IMR-90 (cell line): ENCODE measurements around the gene PTMS. TPM values are rescaled to one million over a fixed set of nuclear protein-coding genes. Genes with fewer than 3 reads are reported as not detected.

Experiments
- ATAC-seq: fragments of 200-7000 bp; cut with Tn5 transposase; 2 replicates; pipeline ENCODE4 v1.9.1; 2020; ENCODE audit warnings: low read depth, mild to moderate bottlenecking, moderate library complexity
- BruUV-seq: library from RNA; stranded (reverse); fragments of 400-500 nt; replicated peaks from 2 replicates; lab custom pipeline; 2021; lab: Mats Ljungman, UMichigan
- CTCF ChIA-PET: fragments of 300-600 bp; formaldehyde crosslinking; extraction: SDS; loops from one replicate; lab custom pipeline; 2021; ENCODE audit warnings: antibody characterized with exemption; lab: Yijun Ruan, JAX
- POLR2A ChIA-PET: fragments of 300-600 bp; sonication (Branson Sonifier 250); formaldehyde crosslinking; loops from one replicate; lab custom pipeline; 2022; ENCODE audit warnings: antibody characterized with exemption; ENCODE audit not compliant: unreplicated experiment; lab: Charles Lee
- DNase-seq: peaks from one replicate; pipeline ENCODE4 v3.0.0; 2013
- H2AFZ ChIP-seq: replicated peaks from 2 replicates; pipeline ENCODE3; 2013; ENCODE audit warnings: low read length, mild to moderate bottlenecking; ENCODE audit not compliant: poor library complexity
- H2AK5ac ChIP-seq: 2 replicates; pipeline ENCODE4 v1.6.1; 2013; ENCODE audit warnings: low read depth, low read length, inconsistent platforms
- H2AK9ac ChIP-seq: replicated peaks from 2 replicates; pipeline ENCODE3; 2013; ENCODE audit warnings: mild to moderate bottlenecking, low read depth, low read length, moderate library complexity; ENCODE audit not compliant: poor library complexity
- H2BK120ac ChIP-seq: 2 replicates; pipeline ENCODE4 v1.6.1; 2013; ENCODE audit warnings: low read depth, low read length, inconsistent platforms
- H2BK15ac ChIP-seq: 3 replicates; pipeline ENCODE4 v1.6.1; 2013; ENCODE audit warnings: low read depth, low read length, inconsistent platforms
- H2BK20ac ChIP-seq: 2 replicates; pipeline ENCODE4 v1.6.1; 2013; ENCODE audit warnings: low read depth, mild to moderate bottlenecking, inconsistent platforms, low read length, moderate library complexity
- H2BK5ac ChIP-seq: 2 replicates; pipeline ENCODE4 v1.6.1; 2013; ENCODE audit warnings: mild to moderate bottlenecking, low read depth, low read length, inconsistent platforms; ENCODE audit not compliant: poor library complexity, severe bottlenecking
- H3K14ac ChIP-seq: replicated peaks from 2 replicates; pipeline ENCODE4 v1.6.1; 2013; ENCODE audit warnings: low read depth, low read length, inconsistent platforms
- H3K18ac ChIP-seq: 2 replicates; pipeline ENCODE4 v1.6.1; 2013; ENCODE audit warnings: low read depth, low read length, control low read depth
- H3K23ac ChIP-seq: 2 replicates; pipeline ENCODE4 v1.6.1; 2013; ENCODE audit warnings: low read depth, low read length, inconsistent platforms
- H3K27ac ChIP-seq: 2 replicates; pipeline ENCODE4 v1.5.1; 2013; ENCODE audit warnings: mild to moderate bottlenecking, control low read depth, low read length; ENCODE audit not compliant: insufficient read depth
- H3K27me3 ChIP-seq: 2 replicates; pipeline ENCODE4 v1.6.1; 2013; ENCODE audit warnings: low read length; ENCODE audit not compliant: control insufficient read depth, insufficient read depth
- H3K36me3 ChIP-seq: 2 replicates; pipeline ENCODE4 v1.6.1; 2013; ENCODE audit warnings: low read length, mixed read lengths; ENCODE audit not compliant: control insufficient read depth, insufficient read depth
- H3K4ac ChIP-seq: 2 replicates; pipeline ENCODE4 v1.6.1; 2013; ENCODE audit warnings: low read depth, low read length, inconsistent platforms
- H3K4me1 ChIP-seq: 2 replicates; pipeline ENCODE4 v1.6.1; 2013; ENCODE audit warnings: low read length, mixed read lengths; ENCODE audit not compliant: control insufficient read depth, insufficient read depth
- H3K4me2 ChIP-seq: 2 replicates; pipeline ENCODE4 v1.6.1; 2013; ENCODE audit warnings: low read depth, mild to moderate bottlenecking, control low read depth, low read length, moderate library complexity
- H3K4me3 ChIP-seq: 2 replicates; pipeline ENCODE4 v1.5.1; 2013; ENCODE audit warnings: low read depth, mild to moderate bottlenecking, control low read depth, low read length, moderate library complexity; ENCODE audit not compliant: insufficient read depth
- H3K56ac ChIP-seq: 2 replicates; pipeline ENCODE4 v1.6.1; 2013; ENCODE audit warnings: low read length, inconsistent platforms; ENCODE audit not compliant: insufficient read depth; ENCODE audit errors: extremely low read depth
- H3K79me1 ChIP-seq, 2 experiments: 2 replicates each; pipeline ENCODE4 v1.6.1; 2013; ENCODE audit warnings: low read length in 2 of 2, inconsistent platforms in 1 of 2, low read depth in 1 of 2
- H3K9ac ChIP-seq: 2 replicates; pipeline ENCODE4 v1.6.1; 2013; ENCODE audit warnings: low read depth, low read length, control low read depth
- H3K9me1 ChIP-seq: 2 replicates; pipeline ENCODE4 v1.6.1; 2013; ENCODE audit warnings: low read length, inconsistent platforms; ENCODE audit not compliant: insufficient read depth
- H3K9me3 ChIP-seq: 2 replicates; pipeline ENCODE4 v1.6.1; 2013; ENCODE audit warnings: low read length; ENCODE audit not compliant: control insufficient read depth, insufficient read depth
- H4K20me1 ChIP-seq: 2 replicates; pipeline ENCODE4 v1.6.1; 2013; ENCODE audit warnings: low read length, inconsistent platforms; ENCODE audit not compliant: insufficient read depth
- H4K5ac ChIP-seq: 2 replicates; pipeline ENCODE4 v1.6.1; 2013; ENCODE audit warnings: mild to moderate bottlenecking, low read depth, low read length, control low read depth
- H4K8ac ChIP-seq, 2 experiments: 2 replicates each; pipeline ENCODE4 v1.6.1; 2013; ENCODE audit warnings: low read depth in 2 of 2, low read length in 2 of 2, control low read depth in 1 of 2, inconsistent platforms in 1 of 2
- H4K91ac ChIP-seq: 2 replicates; pipeline ENCODE4 v1.6.1; 2013; ENCODE audit warnings: low read depth, low read length, inconsistent platforms; ENCODE audit not compliant: insufficient read depth
- BHLHE40 ChIP-seq: fragments of 150-350 bp; IDR thresholded peaks from 2 replicates; pipeline ENCODE4 v1.6.1; 2016; ENCODE audit warnings: mild to moderate bottlenecking, low read depth, low read length
- CHD1 ChIP-seq: IDR thresholded peaks from 2 replicates; pipeline ENCODE4 v1.6.1; 2012; ENCODE audit warnings: low read depth, low read length, improper control_type of control experiment
- POLR2A ChIP-seq: IDR thresholded peaks from 2 replicates; pipeline ENCODE4 v1.6.1; 2012; ENCODE audit warnings: mild to moderate bottlenecking, low read depth, low read length
- RAD21 ChIP-seq: IDR thresholded peaks from 2 replicates; pipeline ENCODE4 v1.6.1; 2012; ENCODE audit warnings: low read length, improper control_type of control experiment
- WGBS, 2 experiments: methylation state at CpG; one replicate each; pipeline versions ENCODE4 v1.1.5 to v1.1.7; 2013; ENCODE audit warnings: missing lambda C conversion rate in 2 of 2; ENCODE audit not compliant: insufficient read length in 1 of 2; ENCODE audit errors: extremely low coverage in 2 of 2; 5-methylcytosine and 5-hydroxymethylcytosine counted together
- dilution Hi-C: fragments of 300-500 bp; cut with HindIII; formaldehyde crosslinking; loops from one replicate; pipeline ENCODE4 v1.14.3; 2018; ENCODE audit warnings: low sequenced_read_pairs; ENCODE audit not compliant: unreplicated experiment
- in situ Hi-C: fragments of 300-500 bp; cut with MboI; formaldehyde crosslinking; loops from 3 replicates; pipeline ENCODE4 v1.14.3; 2019; ENCODE audit warnings: low sequenced_read_pairs, inconsistent platforms, mixed read lengths
- intact Hi-C: fragments of 100-400 bp; cut with micrococcal nuclease; formaldehyde crosslinking; loops from 2 replicates; pipeline ENCODE4 v1.10.0; 2022
- polyA plus RNA-seq, 3 experiments: library from polyadenylated mRNA; depleted of rRNA; stranded (reverse); fragments of >200 nt; gene quantifications; 2 replicates each; pipeline ENCODE4 v1.2.3, GENCODE V29; 2012; ENCODE audit warnings: low replicate concordance in 1 of 3
- total RNA-seq: library from RNA; depleted of rRNA; stranded (reverse); fragments of >200 nt; gene quantifications from 2 replicates; pipeline ENCODE4 v1.2.3, GENCODE V29; 2012
- TF ChIP-seq, protein P1 (sequence below): conservative IDR thresholded peaks from 2 replicates; pipeline ENCODE4 v1.5.1; 2012; ENCODE audit warnings: mild to moderate bottlenecking, low read depth, low read length, improper control_type of control experiment

The PTMS gene
- total and polyA plus RNA-seq, 2 of the 4 experiments (the other 2 are of a cell fraction): 17.2 to 275 TPM

- no peak for TF ChIP-seq CHD1
Observed at GRCh38 chr12:6772726-6773589, 6.8 kb downstream of the PTMS start (continued).

DNA sequence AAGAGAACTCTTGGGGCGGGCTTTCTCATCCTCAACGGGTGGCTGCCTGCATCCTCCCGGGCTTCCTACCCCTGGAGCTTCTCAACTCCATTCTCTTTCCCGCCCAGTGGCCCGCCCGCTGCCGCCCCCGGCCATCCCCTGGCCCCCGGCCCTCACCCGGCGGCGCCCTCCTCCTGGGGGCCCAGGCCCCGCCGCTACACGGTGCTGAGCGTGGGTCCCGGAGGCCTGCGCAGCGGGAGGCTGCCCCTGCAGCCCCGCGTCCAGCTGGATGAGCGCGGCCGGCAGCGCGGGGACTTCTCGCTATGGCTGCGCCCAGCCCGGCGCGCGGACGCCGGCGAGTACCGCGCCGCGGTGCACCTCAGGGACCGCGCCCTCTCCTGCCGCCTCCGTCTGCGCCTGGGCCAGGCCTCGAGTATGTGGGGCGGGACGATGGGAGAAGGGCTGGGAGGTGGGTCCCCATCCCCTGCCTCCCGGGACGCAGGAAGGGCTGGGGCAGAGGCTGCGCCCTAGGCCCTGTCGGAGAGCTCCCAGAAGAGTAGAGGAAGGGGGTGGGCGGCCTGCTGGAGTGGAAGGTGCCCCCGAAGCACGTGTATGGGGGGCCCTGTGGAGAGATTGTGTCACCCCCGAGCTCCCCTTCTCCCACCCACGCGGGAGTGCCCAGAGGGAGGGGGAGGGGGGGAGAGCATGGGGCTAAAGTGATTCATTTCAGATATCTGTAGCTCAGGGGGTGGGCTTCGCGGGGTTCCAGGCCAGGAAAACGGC lies 7.6 kb downstream of the PTMS start:
- H3K14ac ChIP-seq: no peak overlapping the region
- no peak overlapping the region for H2AK5ac ChIP-seq
- H3K4me1 ChIP-seq: peaks cover 10% of the 10 kb centered on the region
- H3K9ac ChIP-seq: no peak overlapping the region
- DNase-seq (no peak), ATAC-seq (no peak)
- no peaks in the 10 kb centered on the region for H3K27me3 ChIP-seq
- peaks cover 7% of the 10 kb centered on the region for H3K9me1 ChIP-seq
- H4K5ac ChIP-seq: no peak overlapping the region
- no peak overlapping the region for H2BK120ac ChIP-seq
- H4K91ac ChIP-seq: no peak overlapping the region
- BruUV-seq: no TSS peak
- H2AFZ ChIP-seq: no peak overlapping the region
- no peak overlapping the region for H3K4ac ChIP-seq
- no peak overlapping the region for H3K4me2 ChIP-seq
- peaks cover 15% of the 10 kb centered on the region for H4K20me1 ChIP-seq
- dilution Hi-C loops (no loop called here), intact Hi-C loops (no loop called here), in situ Hi-C loops (no loop called here)
- ChIA-PET POLR2A (no interaction called here), CTCF (interaction anchor here (0.8 kb wide), 1 partner anchor 21 kb away, joined by 3 read pairs; the partner anchor contains the start of gene MLF2)
- H3K36me3 ChIP-seq: peaks cover 17% of the 10 kb centered on the region
- TF ChIP-seq, protein P1, sequence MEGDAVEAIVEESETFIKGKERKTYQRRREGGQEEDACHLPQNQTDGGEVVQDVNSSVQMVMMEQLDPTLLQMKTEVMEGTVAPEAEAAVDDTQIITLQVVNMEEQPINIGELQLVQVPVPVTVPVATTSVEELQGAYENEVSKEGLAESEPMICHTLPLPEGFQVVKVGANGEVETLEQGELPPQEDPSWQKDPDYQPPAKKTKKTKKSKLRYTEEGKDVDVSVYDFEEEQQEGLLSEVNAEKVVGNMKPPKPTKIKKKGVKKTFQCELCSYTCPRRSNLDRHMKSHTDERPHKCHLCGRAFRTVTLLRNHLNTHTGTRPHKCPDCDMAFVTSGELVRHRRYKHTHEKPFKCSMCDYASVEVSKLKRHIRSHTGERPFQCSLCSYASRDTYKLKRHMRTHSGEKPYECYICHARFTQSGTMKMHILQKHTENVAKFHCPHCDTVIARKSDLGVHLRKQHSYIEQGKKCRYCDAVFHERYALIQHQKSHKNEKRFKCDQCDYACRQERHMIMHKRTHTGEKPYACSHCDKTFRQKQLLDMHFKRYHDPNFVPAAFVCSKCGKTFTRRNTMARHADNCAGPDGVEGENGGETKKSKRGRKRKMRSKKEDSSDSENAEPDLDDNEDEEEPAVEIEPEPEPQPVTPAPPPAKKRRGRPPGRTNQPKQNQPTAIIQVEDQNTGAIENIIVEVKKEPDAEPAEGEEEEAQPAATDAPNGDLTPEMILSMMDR: no peak
- TF ChIP-seq BHLHE40 (no peak), RAD21 (no peak), POLR2A (no peak)
- H3K23ac ChIP-seq: no peak overlapping the region
- no peak overlapping the region for H3K4me3 ChIP-seq
- WGBS, 2 experiments: 53% methylated on average over 16 of the region's 60 CpGs; no CpG with 5 or more reads in 1 of the 2 experiments
- H3K18ac ChIP-seq: no peak overlapping the region
- H4K8ac ChIP-seq: no peak overlapping the region
- H2AK9ac ChIP-seq: no peak overlapping the region
- no peak overlapping the region for H3K56ac ChIP-seq
- H2BK5ac ChIP-seq: no peak overlapping the region
- H3K9me3 ChIP-seq: no peaks in the 10 kb centered on the region
- no peak overlapping the region for H3K27ac ChIP-seq
- H2BK20ac ChIP-seq: no peak overlapping the region
- H3K79me1 ChIP-seq: peaks cover 9 to 23% of the 10 kb centered on the region in 2 experiments
- H2BK15ac ChIP-seq: no peak overlapping the region
